Memory B cell (primary cell): ENCODE data around the gene CTIF.

ENCODE experiments used
- ATAC-seq: fragments of 150-1000 bp; cut with Tn5 transposase; 2 replicates; pipeline ENCODE4 v1.10.0; 2021; ENCODE audit warnings: low read depth, mild to moderate bottlenecking, moderate library complexity
- DNase-seq, 2 donors: peaks; one replicate each; pipeline ENCODE4 v3.0.0; 2022; ENCODE audit warnings: low spot score in 2 of 2
- H3K27ac Mint-ChIP-seq: one replicate; pipeline ENCODE4 v1.8.0; 2022; ENCODE audit warnings: mild to moderate bottlenecking, moderate library complexity, mixed read lengths
- H3K27me3 Mint-ChIP-seq: one replicate; pipeline ENCODE4 v1.8.0; 2022; ENCODE audit warnings: mixed read lengths
- H3K36me3 Mint-ChIP-seq: one replicate; pipeline ENCODE4 v1.8.0; 2022; ENCODE audit warnings: mild to moderate bottlenecking, mixed read lengths
- H3K4me1 Mint-ChIP-seq: one replicate; pipeline ENCODE4 v1.8.0; 2022; ENCODE audit warnings: mixed read lengths
- H3K4me3 Mint-ChIP-seq: one replicate; pipeline ENCODE4 v1.8.0; 2022; ENCODE audit warnings: mild to moderate bottlenecking, moderate library complexity, mixed read lengths
- H3K9me3 Mint-ChIP-seq: one replicate; pipeline ENCODE4 v1.8.0; 2022; ENCODE audit warnings: mixed read lengths

Gene CTIF

DNA sequence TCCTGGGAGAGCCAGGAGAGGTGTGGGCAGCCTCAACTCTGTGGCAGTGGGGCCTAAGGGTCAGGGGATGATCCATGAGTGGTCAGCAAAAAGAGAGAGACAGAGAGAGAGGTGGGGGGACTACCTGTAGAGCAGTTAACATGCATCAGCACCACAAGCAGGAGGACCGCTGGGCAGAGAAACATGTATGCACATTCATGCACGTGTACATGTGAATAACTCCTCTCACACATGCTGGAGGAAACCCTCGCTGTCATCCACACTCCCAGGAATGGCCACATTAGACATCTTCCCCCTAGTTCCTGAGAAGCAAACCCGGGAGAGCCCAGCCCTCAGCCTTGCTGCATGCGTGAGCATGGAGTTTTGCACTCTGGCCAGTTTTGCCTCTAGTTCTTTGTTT is 245.8 kb downstream of the CTIF start:
- no peak overlapping the region for H3K4me3 Mint-ChIP-seq
- H3K4me1 Mint-ChIP-seq: peaks cover 27% of the 10 kb centered on the region
- peak; percentile 30 for ATAC-seq
- no peak for DNase-seq
- peak overlapping the region; percentile 80 for H3K27ac Mint-ChIP-seq
- no peaks in the 10 kb centered on the region for H3K36me3 Mint-ChIP-seq
- H3K9me3 Mint-ChIP-seq: no peaks in the 10 kb centered on the region
- no peaks in the 10 kb centered on the region for H3K27me3 Mint-ChIP-seq

DNA sequence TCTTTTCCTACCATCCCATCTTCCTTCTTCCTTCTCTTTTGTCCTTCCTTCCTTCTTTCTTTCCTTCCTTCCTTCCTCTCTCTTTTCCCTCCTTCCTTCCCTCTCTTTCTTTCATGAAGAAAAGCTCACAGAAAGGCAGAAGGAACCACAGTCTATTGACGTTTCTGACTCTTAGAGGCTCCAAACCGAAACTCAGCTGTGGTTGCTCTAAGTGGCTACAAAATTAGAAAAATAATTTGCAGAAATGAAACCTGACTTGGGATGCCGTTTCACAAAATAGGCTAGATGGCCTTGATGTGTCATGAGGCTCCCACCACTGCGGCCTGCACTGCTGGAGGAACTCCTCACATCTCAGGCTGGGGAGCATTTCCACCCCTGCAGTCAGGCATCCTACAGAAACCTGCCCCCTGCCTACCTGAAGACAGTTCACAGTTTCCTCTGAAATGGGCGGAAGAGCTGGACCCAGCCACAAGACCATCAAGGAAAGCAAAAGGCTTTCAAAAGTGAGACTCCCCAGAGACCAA is 246.3 kb downstream of the CTIF start:
- peak overlapping the region; percentile 52 for H3K4me3 Mint-ChIP-seq
- no peaks in the 10 kb centered on the region for H3K27me3 Mint-ChIP-seq
- peak overlapping the region; percentile 80 for H3K27ac Mint-ChIP-seq
- no peaks in the 10 kb centered on the region for H3K9me3 Mint-ChIP-seq
- H3K36me3 Mint-ChIP-seq: no peaks in the 10 kb centered on the region
- ATAC-seq: peak; percentile 97
- peaks cover 27% of the 10 kb centered on the region for H3K4me1 Mint-ChIP-seq
- peak; percentile 41 to 66 for DNase-seq

DNA sequence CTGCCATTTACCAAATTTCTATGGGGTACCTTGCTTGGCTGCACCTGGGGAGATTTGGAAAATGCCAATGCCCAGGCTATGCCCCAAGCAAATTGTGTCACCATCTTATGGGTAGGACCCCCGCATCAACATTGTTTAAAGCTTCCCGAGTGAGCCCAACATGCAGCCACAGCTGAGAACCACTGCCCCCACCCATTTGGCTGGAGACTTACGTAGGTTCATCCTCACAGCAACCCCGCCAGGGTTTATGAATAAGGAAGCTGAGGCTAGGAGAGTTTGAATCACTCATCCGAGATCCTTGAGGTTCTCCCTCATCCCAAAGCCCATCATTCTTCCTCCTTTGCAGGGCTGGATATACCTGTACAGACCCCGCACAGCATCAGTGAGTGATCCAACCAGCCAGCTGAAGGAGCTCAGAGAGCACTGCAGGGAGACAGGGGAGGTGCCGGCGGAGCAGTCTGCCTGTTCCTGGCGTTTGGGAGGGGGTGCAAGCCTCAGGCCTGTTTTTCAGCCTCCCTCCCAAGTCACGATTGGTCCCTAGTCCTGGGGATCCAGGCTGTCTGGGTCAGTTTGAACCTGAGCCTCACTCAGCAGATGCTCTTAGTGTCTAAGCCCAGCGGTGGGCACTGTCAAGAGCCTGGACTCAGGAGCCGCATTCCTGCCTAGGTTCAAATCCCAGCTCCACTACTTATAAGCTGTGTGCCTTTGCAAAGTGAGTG is 247.1 kb downstream of the CTIF start:
- Mint-ChIP-seq H3K4me1 (peaks cover 29% of the 10 kb centered on the region), H3K27me3 (no peaks in the 10 kb centered on the region), H3K36me3 (no peaks in the 10 kb centered on the region), H3K9me3 (no peaks in the 10 kb centered on the region), H3K4me3 (no peak overlapping the region), H3K27ac (no peak overlapping the region)
- ATAC-seq (no peak), DNase-seq (no peak)

DNA sequence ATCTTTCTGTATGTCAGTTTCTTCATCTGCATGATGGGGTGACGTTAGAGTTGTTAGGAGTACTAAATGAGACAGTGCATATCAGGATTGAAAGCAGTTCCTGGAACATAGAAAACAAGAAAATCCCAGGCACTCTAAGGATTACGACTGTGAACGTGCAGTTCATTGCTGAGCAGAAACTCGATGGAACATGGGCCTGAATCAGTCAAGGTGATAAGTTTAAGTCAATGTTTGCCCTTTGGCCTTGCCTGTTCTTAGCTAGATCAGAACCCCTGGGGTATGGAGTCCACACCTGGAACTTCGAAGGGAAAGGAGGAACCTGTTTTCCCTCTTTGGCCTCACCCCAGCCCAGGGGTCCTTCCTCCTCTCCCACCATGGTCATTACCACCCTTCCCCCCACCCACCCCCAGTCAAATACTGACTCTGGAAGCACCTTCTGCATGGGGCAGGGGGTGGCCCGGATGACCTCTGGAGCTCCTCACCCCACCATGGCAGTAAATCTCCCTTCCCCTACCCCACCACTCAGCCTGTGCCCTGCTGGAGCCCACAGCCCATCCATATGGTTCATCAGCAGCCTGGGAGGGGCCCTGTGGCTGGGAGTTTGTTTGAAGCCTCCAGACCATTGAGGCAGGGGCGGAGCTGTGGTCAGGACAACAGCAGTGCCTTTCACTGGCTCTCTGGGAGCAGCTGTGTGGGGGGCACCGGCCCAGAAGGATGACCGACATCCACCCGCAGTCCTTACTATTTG is 247.8 kb downstream of the CTIF start:
- Mint-ChIP-seq H3K4me1 (peaks cover 35% of the 10 kb centered on the region), H3K36me3 (no peaks in the 10 kb centered on the region)

DNA sequence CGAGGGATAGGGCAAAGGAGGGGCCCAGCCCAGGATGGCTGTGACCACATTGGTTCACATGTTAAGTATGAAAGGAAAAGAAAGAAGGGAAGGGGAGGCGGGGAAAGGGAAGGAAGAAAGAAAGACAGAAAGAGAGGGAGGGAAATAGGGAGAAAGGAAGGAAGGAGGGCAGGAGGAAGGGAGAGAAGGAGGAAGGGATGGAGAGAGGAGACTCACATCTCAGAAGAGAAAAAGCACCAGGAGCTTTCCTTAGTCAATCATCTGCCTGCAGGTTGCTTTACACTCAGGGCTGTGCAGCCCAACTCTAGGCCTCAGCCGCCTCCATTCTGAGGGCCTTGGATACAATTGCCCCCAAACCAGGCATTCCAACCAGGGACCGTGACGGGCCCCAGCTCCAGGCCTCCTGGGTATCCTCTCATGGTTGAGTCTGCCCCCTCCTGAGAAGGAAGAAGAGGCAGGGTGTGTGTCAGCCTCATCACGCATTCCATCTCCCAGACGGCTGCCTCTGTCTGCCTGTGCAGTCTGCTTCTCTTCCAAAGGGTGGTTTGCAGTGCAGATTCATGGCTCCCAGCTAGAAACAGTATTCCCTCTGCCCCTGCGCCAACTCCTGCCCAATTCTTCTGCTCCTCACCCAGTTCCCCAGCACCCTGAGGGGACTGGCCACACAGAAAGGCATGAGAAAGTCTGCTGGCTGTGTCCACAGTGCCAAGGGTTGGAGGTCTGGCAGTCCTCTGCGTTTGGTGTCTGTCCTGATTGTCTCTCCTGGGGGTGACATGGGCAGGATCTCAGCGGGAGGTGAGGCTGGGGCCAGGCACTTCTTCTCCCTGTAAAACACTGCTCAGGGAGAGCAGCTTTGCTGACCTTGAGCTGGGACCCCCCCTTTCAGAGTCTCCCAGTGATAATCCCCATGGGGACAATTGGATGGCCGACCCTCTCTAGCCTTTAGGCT is 248.6 kb downstream of the CTIF start:
- Mint-ChIP-seq H3K36me3 (no peaks in the 10 kb centered on the region), H3K27me3 (no peaks in the 10 kb centered on the region), H3K4me3 (no peak overlapping the region), H3K4me1 (peaks cover 40% of the 10 kb centered on the region), H3K9me3 (no peaks in the 10 kb centered on the region), H3K27ac (peak overlapping the region; percentile 6)
- DNase-seq: no peak
- no peak for ATAC-seq

More for the DNA sequence above, 247.8 kb downstream of the CTIF start:
- DNase-seq (no peak), ATAC-seq (no peak)
- no peak overlapping the region for H3K4me3 Mint-ChIP-seq
- no peaks in the 10 kb centered on the region for H3K27me3 Mint-ChIP-seq
- no peaks in the 10 kb centered on the region for H3K9me3 Mint-ChIP-seq
- H3K27ac Mint-ChIP-seq: peak overlapping the region; percentile 6

DNA sequence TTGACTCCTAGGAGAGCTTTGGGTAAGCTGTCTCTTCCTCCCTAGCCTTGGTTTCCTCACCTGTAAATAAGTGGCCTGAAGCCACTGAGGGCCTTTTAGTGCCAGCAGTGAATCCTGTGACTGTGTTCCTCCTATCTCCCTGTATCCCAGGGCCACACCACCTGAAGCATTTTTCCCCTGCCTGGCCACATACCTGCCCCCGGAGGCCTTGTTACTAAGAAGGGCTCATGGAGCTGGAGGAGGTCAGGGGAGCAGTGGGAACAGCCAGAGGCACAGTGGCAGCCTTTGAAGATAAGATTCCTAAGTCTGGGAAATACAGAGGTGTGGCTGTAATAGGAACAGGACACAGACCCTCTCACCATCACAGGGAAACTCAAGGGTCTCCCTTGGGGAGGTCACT is 249.5 kb downstream of the CTIF start:
- DNase-seq (no peak), ATAC-seq (no peak)
- no peak overlapping the region for H3K27ac Mint-ChIP-seq
- H3K27me3 Mint-ChIP-seq: no peaks in the 10 kb centered on the region
- no peak overlapping the region for H3K4me3 Mint-ChIP-seq
- peaks cover 41% of the 10 kb centered on the region for H3K4me1 Mint-ChIP-seq
- no peaks in the 10 kb centered on the region for H3K36me3 Mint-ChIP-seq
- H3K9me3 Mint-ChIP-seq: no peaks in the 10 kb centered on the region

DNA sequence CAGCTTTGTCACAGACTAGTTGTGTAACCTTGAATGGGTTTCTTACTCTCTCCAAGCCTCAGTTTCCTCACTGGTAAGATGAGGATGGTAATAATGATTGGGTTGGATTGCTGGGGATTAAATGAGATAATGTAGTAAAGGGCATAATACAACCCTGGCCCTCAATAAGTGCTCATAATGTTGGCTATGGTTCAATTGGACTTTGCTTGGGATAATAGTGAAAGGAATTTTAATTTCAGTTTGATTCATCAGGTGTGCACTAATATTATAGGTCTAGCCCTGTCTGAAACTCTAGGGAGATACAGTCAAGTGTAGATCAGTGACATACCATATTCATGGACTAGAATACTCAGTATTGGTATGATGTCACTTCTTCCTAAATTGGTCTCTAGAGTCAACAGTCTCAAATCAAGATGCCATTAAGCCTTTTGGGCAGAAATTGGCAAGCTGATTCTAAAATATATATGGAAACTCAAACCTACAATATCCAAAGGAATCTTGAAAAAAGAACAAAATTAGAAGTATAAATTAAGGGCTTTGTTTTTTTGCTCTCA is 250.5 kb downstream of the CTIF start:
- Mint-ChIP-seq H3K4me3 (no peak overlapping the region), H3K27ac (no peak overlapping the region), H3K27me3 (no peaks in the 10 kb centered on the region), H3K4me1 (peaks cover 34% of the 10 kb centered on the region), H3K9me3 (no peaks in the 10 kb centered on the region), H3K36me3 (no peaks in the 10 kb centered on the region)
- no peak for ATAC-seq
- DNase-seq: no peak

DNA sequence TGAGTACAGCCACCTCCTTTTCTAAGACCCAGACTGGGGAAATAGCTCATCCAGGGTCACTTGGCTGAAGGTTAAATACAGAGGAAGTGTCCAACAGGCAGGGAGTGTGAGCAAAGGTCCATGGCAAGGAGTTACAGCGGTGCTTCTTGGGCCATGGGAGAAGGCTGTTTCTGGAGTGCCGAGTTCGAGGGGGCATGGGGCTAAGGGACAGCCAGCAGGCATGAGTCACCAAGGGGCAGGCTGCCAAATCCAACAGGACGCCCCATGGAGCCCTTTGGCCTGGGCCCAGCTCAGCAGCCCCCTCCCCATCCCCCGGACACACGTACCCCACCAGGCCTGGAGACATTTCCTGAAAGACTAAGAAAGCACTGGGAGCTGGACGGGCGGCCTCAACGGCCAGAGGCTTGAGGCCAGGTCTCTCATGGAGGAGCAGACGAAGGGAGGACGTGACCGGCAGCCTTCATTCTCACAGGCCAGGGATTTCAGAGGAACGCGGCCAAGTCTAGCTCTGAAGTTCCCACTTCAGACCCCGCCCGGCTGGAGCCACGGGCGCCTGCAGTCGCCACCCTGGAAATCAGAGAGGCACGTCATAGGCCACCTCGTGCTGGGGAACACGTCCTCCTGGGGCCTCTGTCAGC is 251.5 kb downstream of the CTIF start:
- no peak for DNase-seq
- no peak for ATAC-seq
- no peak overlapping the region for H3K27ac Mint-ChIP-seq
- no peaks in the 10 kb centered on the region for H3K36me3 Mint-ChIP-seq
- H3K4me1 Mint-ChIP-seq: peaks cover 24% of the 10 kb centered on the region
- no peak overlapping the region for H3K4me3 Mint-ChIP-seq
- H3K9me3 Mint-ChIP-seq: no peaks in the 10 kb centered on the region
- no peaks in the 10 kb centered on the region for H3K27me3 Mint-ChIP-seq

DNA sequence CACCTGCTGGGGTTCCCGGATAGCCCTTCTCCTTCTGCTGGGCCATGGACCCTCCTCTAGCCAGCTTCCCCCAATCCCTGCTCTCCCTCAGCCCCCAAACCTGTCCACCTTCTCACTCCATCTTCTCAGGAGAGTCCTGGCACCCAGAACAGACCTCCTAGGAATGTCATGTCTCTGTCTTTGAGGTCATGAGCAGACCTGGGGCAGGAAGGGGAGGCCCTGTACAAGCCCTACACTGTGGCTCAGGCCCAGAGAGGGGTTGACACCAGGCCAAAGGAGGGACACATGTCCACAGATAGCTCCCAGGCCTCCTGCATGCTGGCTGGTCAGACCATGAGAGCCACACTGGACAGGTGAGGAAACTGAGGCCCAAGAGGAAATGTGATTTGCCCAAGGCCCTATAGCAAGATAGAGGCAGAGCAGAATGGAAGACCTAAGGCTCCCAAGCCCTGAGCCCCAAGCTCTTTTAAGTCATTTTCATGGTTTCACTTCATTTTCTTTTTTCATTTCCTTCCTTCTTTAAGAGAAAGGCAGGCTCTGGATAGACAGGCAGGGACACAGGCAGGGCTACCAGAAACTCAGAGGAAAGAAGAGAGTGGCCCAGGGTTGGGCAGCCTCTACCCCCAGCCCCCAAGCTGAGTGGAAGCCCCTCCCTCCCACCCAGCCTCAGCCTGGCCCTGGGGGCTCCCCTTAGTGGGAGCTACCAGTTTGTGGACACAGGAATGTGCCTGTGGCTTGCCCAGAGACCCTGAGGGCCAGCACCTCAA is 252.2 kb downstream of the CTIF start:
- DNase-seq (no peak), ATAC-seq (peak; percentile 63)
- Mint-ChIP-seq H3K4me1 (peaks cover 20% of the 10 kb centered on the region), H3K27ac (no peak overlapping the region), H3K4me3 (no peak overlapping the region), H3K36me3 (no peaks in the 10 kb centered on the region), H3K27me3 (no peaks in the 10 kb centered on the region), H3K9me3 (no peaks in the 10 kb centered on the region)

DNA sequence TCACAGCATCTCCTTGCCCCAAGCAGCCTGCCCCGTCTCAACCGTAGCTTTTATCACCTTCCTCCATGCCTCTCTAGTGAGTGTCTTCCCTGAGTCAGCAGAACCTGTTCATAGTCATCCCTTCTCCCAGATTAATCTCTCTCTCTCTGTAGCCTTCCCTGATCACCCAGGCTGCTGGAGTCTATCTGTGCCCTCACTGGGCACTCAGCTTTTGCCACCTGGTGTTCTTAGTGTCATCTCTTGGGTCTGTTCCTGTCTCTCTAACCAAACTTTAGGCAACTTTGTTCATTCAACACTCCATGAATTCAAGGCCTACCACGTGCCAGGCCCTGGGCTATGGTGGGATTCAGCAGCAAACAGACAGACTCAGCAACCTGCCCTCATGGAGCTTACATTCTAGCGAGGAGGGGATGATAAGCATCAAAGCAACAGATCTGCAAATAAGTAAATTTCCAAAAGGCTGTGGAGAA is 252.8 kb downstream of the CTIF start:
- no peak overlapping the region for H3K27ac Mint-ChIP-seq
- peaks cover 17% of the 10 kb centered on the region for H3K4me1 Mint-ChIP-seq
- DNase-seq: no peak
- H3K36me3 Mint-ChIP-seq: no peaks in the 10 kb centered on the region
- no peaks in the 10 kb centered on the region for H3K9me3 Mint-ChIP-seq
- ATAC-seq: no peak
- H3K27me3 Mint-ChIP-seq: no peaks in the 10 kb centered on the region
- H3K4me3 Mint-ChIP-seq: no peak overlapping the region

DNA sequence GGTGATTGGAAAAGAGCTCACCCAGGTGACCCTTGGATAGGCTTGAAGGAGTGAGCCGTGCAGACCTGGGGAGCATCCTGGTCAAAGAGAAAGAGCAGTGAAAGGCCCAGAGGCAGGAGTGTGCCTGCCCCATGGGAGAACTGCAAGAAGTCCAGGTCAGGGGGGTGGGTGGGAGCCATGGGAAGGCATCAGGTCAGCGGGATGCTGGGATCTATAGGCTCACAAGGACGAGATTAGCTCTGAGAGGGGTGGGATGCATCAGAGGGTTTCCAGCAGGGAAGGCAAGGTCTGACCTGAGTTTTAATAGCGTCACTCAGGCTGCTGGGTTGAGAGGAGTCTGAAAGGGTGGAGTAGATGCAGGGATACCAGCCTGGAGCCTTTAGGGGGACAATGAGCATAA is 253.3 kb downstream of the CTIF start:
- no peaks in the 10 kb centered on the region for H3K9me3 Mint-ChIP-seq
- no peaks in the 10 kb centered on the region for H3K27me3 Mint-ChIP-seq
- DNase-seq (no peak), ATAC-seq (no peak)
- peaks cover 15% of the 10 kb centered on the region for H3K4me1 Mint-ChIP-seq
- no peaks in the 10 kb centered on the region for H3K36me3 Mint-ChIP-seq
- H3K4me3 Mint-ChIP-seq: no peak overlapping the region
- H3K27ac Mint-ChIP-seq: no peak overlapping the region

DNA sequence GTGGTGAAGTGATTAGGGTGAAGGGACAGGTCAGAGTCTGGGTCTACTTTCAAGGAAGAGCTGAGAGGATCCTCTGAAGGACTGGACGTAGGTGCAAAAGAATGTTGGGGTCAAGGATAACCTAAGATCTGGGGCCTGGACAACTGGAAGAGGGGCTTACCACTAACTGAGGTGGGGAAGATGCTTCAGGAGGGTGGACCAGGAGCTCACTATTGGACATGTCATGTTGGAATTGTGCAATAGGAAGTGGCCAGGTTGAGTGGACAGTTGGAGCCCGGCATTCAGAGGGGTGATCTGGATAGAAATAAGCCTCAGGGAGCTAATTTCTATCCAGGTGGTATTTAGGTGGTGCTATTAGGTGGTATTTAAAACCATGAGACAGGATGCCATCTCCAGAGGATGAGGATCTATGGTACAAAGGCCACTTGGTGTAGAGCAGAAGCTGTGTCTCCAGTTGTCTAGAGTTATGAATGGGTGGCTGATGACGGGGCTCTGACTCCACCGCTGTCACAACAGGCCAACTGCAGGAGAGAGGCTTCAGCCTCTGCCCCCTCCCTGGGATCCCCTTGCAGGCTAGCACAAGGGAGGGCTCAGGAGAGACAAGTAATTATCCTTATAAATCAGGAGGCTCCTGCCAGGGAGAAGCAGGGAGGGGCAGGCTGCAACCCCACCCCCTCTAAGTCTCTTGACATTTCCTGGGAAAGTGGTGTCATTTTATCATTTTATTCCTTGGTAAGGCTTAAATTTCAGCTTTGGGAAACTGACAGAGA is 254.0 kb downstream of the CTIF start:
- Mint-ChIP-seq H3K36me3 (no peaks in the 10 kb centered on the region), H3K27ac (no peak overlapping the region)

More for the DNA sequence above, 254.0 kb downstream of the CTIF start:
- Mint-ChIP-seq H3K9me3 (no peaks in the 10 kb centered on the region), H3K4me3 (no peak overlapping the region), H3K27me3 (no peaks in the 10 kb centered on the region), H3K4me1 (peaks cover 14% of the 10 kb centered on the region)
- DNase-seq: no peak
- no peak for ATAC-seq
